ENCODE measurements around the gene ADGRB2. TPM values are rescaled to one million over a fixed set of nuclear protein-coding genes. Genes with fewer than 3 reads are reported as not detected.
A peak's percentile ranks its signal among the peaks of the same experiment; 100 is the strongest.

Gene ADGRB2
- total RNA-seq, 1 donor from 2014 or later = 21.5 TPM

DNA sequence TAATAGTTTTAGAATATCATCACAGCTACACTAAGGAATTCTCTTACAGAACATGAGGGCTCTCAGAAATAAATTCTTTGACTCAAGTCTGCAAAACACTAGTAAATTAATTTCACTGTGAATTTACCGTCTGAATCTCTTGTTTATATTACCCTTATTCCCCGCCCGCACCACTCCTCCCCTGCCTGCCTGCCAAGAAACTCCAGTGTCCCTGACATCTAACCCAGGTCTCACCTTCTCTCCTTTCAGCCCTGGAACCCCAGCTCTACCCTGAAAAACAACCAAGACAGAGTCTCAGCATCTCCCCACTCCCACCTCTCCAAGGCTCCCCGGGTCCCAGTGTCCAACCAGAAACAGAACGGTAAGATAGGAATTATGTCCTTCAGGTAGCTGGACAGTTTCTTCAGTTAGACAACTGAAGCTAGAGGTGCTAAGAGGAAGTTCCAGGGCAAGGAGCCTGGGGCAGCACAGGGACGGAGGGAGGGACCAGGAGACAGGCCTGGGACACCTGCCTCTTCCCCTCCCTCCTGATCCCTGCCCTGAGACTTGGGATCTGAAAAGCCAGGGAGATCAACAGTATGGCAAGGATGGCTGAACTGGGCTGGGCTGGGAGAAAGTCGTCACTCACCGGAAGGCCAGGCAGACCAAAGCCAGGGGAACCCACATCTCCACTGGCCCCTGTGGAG is 75.8 kb downstream of the ADGRB2 start:
- Mint-ChIP-seq H3K4me1 (peaks cover 8% of the 10 kb centered on the region), H3K9me3 (no peaks in the 10 kb centered on the region), H3K36me3 (peaks cover 24% of the 10 kb centered on the region), H3K27me3 (ENCODE audit: low read depth) (no peaks in the 10 kb centered on the region), H3K27ac (peak overlapping the region; percentile 64), H3K4me3 (no peak overlapping the region)
- TF ChIP-seq, protein P1, sequence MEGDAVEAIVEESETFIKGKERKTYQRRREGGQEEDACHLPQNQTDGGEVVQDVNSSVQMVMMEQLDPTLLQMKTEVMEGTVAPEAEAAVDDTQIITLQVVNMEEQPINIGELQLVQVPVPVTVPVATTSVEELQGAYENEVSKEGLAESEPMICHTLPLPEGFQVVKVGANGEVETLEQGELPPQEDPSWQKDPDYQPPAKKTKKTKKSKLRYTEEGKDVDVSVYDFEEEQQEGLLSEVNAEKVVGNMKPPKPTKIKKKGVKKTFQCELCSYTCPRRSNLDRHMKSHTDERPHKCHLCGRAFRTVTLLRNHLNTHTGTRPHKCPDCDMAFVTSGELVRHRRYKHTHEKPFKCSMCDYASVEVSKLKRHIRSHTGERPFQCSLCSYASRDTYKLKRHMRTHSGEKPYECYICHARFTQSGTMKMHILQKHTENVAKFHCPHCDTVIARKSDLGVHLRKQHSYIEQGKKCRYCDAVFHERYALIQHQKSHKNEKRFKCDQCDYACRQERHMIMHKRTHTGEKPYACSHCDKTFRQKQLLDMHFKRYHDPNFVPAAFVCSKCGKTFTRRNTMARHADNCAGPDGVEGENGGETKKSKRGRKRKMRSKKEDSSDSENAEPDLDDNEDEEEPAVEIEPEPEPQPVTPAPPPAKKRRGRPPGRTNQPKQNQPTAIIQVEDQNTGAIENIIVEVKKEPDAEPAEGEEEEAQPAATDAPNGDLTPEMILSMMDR (IDR thresholded peaks at IDR 0.05; ENCODE audit: unreplicated experiment) = no peak
- DNase-seq (ENCODE audit: low spot score in 2 of 2, unreplicated experiment in 2 of 2) = no peak

- peaks cover 8% of the 10 kb centered on the region for H3K4me1 Mint-ChIP-seq
- DNase-seq (ENCODE audit: low spot score in 2 of 2, unreplicated experiment in 2 of 2) = no peak
- no peaks in the 10 kb centered on the region for H3K9me3 Mint-ChIP-seq
- no peak overlapping the region for H3K4me3 Mint-ChIP-seq
- peaks cover 24% of the 10 kb centered on the region for H3K36me3 Mint-ChIP-seq
- H3K27ac Mint-ChIP-seq = no peak overlapping the region
- TF ChIP-seq, protein P1 (IDR thresholded peaks at IDR 0.05; ENCODE audit: unreplicated experiment) = no peak
- no peaks in the 10 kb centered on the region for H3K27me3 Mint-ChIP-seq (ENCODE audit: low read depth)
Observed at GRCh38 chr1:31687601-31688000, 76.5 kb downstream of the ADGRB2 start.

- TF ChIP-seq, protein P1 (IDR thresholded peaks at IDR 0.05; ENCODE audit: unreplicated experiment) = no peak
- no peak for DNase-seq (ENCODE audit: low spot score in 2 of 2, unreplicated experiment in 2 of 2)
- H3K4me1 Mint-ChIP-seq = peaks cover 8% of the 10 kb centered on the region
- no peak overlapping the region for H3K27ac Mint-ChIP-seq
- H3K9me3 Mint-ChIP-seq = no peaks in the 10 kb centered on the region
- no peaks in the 10 kb centered on the region for H3K27me3 Mint-ChIP-seq (ENCODE audit: low read depth)
- H3K36me3 Mint-ChIP-seq = peaks cover 23% of the 10 kb centered on the region
- no peak overlapping the region for H3K4me3 Mint-ChIP-seq
Observed at GRCh38 chr1:31685795-31686194, 78.3 kb downstream of the ADGRB2 start.

DNA sequence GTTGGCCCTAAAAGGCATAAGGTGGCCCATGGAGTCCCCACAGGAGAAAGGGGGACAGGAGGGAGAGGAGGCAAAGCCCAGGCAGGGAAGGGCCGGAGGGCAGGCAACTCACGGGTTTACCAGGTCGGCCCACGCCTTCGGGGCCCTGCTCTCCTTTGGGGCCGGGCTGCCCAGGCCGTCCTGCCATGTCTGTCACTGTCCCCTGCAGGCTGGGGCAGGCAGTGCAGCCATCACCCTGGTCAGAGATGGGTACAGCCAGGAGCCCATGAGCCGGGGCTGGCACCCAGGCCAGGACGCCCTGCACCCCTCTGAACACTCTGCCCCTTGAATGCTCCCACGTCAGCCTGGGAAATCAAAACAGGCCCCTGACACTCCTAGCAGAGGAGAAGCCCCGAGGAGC is 80.1 kb downstream of the ADGRB2 start:
- no peak for DNase-seq (ENCODE audit: low spot score in 2 of 2, unreplicated experiment in 2 of 2)
- Mint-ChIP-seq H3K27me3 (ENCODE audit: low read depth) (no peaks in the 10 kb centered on the region), H3K4me3 (no peak overlapping the region), H3K9me3 (no peaks in the 10 kb centered on the region), H3K27ac (no peak overlapping the region), H3K4me1 (peaks cover 7% of the 10 kb centered on the region), H3K36me3 (peaks cover 29% of the 10 kb centered on the region)
- TF ChIP-seq, protein P1 (IDR thresholded peaks at IDR 0.05; ENCODE audit: unreplicated experiment) = no peak

GRCh38 chr1:31681415-31681814 is 82.7 kb downstream of the ADGRB2 start:
- Mint-ChIP-seq H3K36me3 (peaks cover 20% of the 10 kb centered on the region), H3K4me3 (no peak overlapping the region), H3K27ac (no peak overlapping the region), H3K27me3 (ENCODE audit: low read depth) (no peaks in the 10 kb centered on the region), H3K9me3 (no peaks in the 10 kb centered on the region), H3K4me1 (no peaks in the 10 kb centered on the region)
- DNase-seq (ENCODE audit: low spot score in 2 of 2, unreplicated experiment in 2 of 2) = no peak
- TF ChIP-seq, protein P1 (IDR thresholded peaks at IDR 0.05; ENCODE audit: unreplicated experiment) = no peak

Measured in mesothelial cell of epicardium (in vitro differentiated cells).